ENCODE data around the gene PLCB1. TPM values are rescaled to one million over a fixed set of nuclear protein-coding genes. Genes with fewer than 3 reads are reported as not detected.

The PLCB1 gene
- polyA plus RNA-seq, 1 donor (not counting 4 experiments of a cell fraction or from before 2014, with no cell fraction given), result 0.37 TPM

DNA sequence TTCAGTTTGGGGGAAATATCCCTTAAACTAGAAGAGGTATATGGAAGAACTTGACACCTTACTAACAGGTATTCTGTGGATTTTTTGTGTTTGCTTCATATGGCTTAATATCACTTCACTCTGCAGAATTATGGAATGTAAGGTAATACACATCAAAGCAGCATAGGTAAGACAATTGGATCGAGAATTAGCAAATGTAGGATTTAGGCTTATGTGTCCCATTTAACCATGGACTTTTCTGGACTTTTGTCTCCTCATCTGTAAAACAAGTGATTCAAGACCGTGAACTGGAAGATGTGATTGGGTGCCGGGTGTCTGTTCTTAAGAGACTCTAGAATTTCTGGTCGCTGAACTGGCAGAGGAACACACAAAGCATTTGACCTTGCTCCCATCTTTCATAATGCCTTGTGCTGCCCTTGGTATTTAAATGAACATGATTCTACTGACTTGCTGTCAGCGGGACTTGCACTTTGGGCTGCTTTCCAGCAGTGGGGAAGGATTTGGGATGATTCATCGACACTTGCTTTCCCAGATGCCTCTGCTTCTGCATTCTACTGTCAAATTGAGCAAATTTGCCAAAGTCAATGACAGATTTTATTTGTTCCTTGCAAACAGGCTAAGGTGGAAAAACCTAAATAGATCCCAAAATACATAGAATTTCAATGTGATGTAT is 199.8 kb downstream of the PLCB1 start:
- dilution Hi-C loops (cut with MboI; ENCODE audit: extremely low pct_ligation_motif_present, low sequenced_read_pairs), result no loop called here
- Histone ChIP-seq H3K36me3 (ENCODE audit: control insufficient read depth in 2 of 2, extremely low read depth in 1 of 2, insufficient read depth in 2 of 2, low read length in 2 of 2) (no peaks in the 10 kb centered on the region), H3K27ac (ENCODE audit: control insufficient read depth, insufficient read depth, low read length) (no peak overlapping the region), H3K9me3 (ENCODE audit: control insufficient read depth, low read depth, low read length) (no peaks in the 10 kb centered on the region), H4K20me1 (ENCODE audit: control insufficient read depth, extremely low read depth, insufficient read depth, low read length) (no peaks in the 10 kb centered on the region), H3K4me3 (ENCODE audit: control insufficient read depth in 2 of 3, extremely low read depth in 1 of 3, insufficient read depth in 2 of 3, low read depth in 1 of 3, low read length in 3 of 3) (no peak overlapping the region), H3K9ac (ENCODE audit: control insufficient read depth, extremely low read depth, insufficient read depth, low read length) (no peak overlapping the region), H3K27me3 (ENCODE audit: control insufficient read depth, extremely low read depth, insufficient read depth, low read length) (no peaks in the 10 kb centered on the region), H3K79me2 (ENCODE audit: control insufficient read depth, insufficient read depth, low read length) (no peaks in the 10 kb centered on the region), H2AFZ (ENCODE audit: control insufficient read depth, low read length) (no peak overlapping the region), H3K4me1 (ENCODE audit: control insufficient read depth, extremely low read depth, insufficient read depth, low read length) (no peaks in the 10 kb centered on the region), H3K9me1 (ENCODE audit: control insufficient read depth, extremely low read depth, insufficient read depth, low read length) (no peaks in the 10 kb centered on the region), H3K4me2 (ENCODE audit: control insufficient read depth, extremely low read depth, insufficient read depth, low read depth, low read length) (no peak overlapping the region)
- no peak for TF ChIP-seq EZH2 (IDR thresholded peaks at IDR 0.05; ENCODE audit: low read length)
- TF ChIP-seq, protein P1, sequence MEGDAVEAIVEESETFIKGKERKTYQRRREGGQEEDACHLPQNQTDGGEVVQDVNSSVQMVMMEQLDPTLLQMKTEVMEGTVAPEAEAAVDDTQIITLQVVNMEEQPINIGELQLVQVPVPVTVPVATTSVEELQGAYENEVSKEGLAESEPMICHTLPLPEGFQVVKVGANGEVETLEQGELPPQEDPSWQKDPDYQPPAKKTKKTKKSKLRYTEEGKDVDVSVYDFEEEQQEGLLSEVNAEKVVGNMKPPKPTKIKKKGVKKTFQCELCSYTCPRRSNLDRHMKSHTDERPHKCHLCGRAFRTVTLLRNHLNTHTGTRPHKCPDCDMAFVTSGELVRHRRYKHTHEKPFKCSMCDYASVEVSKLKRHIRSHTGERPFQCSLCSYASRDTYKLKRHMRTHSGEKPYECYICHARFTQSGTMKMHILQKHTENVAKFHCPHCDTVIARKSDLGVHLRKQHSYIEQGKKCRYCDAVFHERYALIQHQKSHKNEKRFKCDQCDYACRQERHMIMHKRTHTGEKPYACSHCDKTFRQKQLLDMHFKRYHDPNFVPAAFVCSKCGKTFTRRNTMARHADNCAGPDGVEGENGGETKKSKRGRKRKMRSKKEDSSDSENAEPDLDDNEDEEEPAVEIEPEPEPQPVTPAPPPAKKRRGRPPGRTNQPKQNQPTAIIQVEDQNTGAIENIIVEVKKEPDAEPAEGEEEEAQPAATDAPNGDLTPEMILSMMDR (optimal IDR thresholded peaks at IDR 0.05 in 1 of 3, IDR thresholded peaks at IDR 0.05 in 1 of 3, conservative IDR thresholded peaks at IDR 0.05 in 1 of 3; ENCODE audit: extremely low read depth in 1 of 3, insufficient read depth in 2 of 3, low read length in 3 of 3), result no peak
- FAIRE-seq (no peak), DNase-seq (ENCODE audit: low read depth, low spot score) (no peak)

DNA sequence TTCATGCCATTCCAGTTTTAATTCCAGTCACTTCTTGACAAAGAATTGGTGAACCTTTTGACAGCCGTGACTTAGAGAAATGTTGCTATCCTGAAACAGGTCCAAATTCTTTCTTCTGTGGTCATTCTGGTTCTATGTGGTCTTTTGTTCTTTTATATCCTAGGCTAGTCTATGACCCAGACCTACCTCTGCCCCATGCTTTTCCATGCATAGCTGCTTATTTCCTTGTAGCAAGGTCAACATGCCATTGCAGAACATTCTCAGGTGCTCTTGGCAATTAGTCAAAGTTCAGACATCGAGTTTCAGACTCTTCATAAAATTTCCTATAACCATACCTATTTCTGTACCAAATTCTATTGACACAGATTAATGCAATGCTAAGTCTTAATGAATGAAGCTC is 202.6 kb downstream of the PLCB1 start:
- H4K20me1 ChIP-seq (ENCODE audit: control insufficient read depth, extremely low read depth, insufficient read depth, low read length), result no peaks in the 10 kb centered on the region
- H3K4me1 ChIP-seq (ENCODE audit: control insufficient read depth, extremely low read depth, insufficient read depth, low read length), result no peaks in the 10 kb centered on the region
- no peaks in the 10 kb centered on the region for H3K27me3 ChIP-seq (ENCODE audit: control insufficient read depth, extremely low read depth, insufficient read depth, low read length)
- dilution Hi-C loops (cut with MboI; ENCODE audit: extremely low pct_ligation_motif_present, low sequenced_read_pairs), result no loop called here
- H3K4me3 ChIP-seq (ENCODE audit: control insufficient read depth in 2 of 3, extremely low read depth in 1 of 3, insufficient read depth in 2 of 3, low read depth in 1 of 3, low read length in 3 of 3), result no peak overlapping the region
- no peak overlapping the region for H2AFZ ChIP-seq (ENCODE audit: control insufficient read depth, low read length)
- FAIRE-seq, result no peak
- TF ChIP-seq EZH2 (IDR thresholded peaks at IDR 0.05; ENCODE audit: low read length), result no peak
- TF ChIP-seq, protein P1 (optimal IDR thresholded peaks at IDR 0.05 in 1 of 3, IDR thresholded peaks at IDR 0.05 in 1 of 3, conservative IDR thresholded peaks at IDR 0.05 in 1 of 3; ENCODE audit: extremely low read depth in 1 of 3, insufficient read depth in 2 of 3, low read length in 3 of 3), result no peak
- no peak overlapping the region for H3K9ac ChIP-seq (ENCODE audit: control insufficient read depth, extremely low read depth, insufficient read depth, low read length)
- H3K27ac ChIP-seq (ENCODE audit: control insufficient read depth, insufficient read depth, low read length), result no peak overlapping the region
- H3K9me1 ChIP-seq (ENCODE audit: control insufficient read depth, extremely low read depth, insufficient read depth, low read length), result no peaks in the 10 kb centered on the region
- no peaks in the 10 kb centered on the region for H3K79me2 ChIP-seq (ENCODE audit: control insufficient read depth, insufficient read depth, low read length)
- H3K9me3 ChIP-seq (ENCODE audit: control insufficient read depth, low read depth, low read length), result no peaks in the 10 kb centered on the region
- H3K36me3 ChIP-seq (ENCODE audit: control insufficient read depth in 2 of 2, extremely low read depth in 1 of 2, insufficient read depth in 2 of 2, low read length in 2 of 2), result no peaks in the 10 kb centered on the region
- DNase-seq (ENCODE audit: low read depth, low spot score), result no peak
- H3K4me2 ChIP-seq (ENCODE audit: control insufficient read depth, extremely low read depth, insufficient read depth, low read depth, low read length), result no peak overlapping the region

Measured in keratinocyte (primary cell).